ENCODE data around the gene FTCD.
A peak's percentile ranks its signal among the peaks of the same experiment; 100 is the strongest.

Gene FTCD

DNA sequence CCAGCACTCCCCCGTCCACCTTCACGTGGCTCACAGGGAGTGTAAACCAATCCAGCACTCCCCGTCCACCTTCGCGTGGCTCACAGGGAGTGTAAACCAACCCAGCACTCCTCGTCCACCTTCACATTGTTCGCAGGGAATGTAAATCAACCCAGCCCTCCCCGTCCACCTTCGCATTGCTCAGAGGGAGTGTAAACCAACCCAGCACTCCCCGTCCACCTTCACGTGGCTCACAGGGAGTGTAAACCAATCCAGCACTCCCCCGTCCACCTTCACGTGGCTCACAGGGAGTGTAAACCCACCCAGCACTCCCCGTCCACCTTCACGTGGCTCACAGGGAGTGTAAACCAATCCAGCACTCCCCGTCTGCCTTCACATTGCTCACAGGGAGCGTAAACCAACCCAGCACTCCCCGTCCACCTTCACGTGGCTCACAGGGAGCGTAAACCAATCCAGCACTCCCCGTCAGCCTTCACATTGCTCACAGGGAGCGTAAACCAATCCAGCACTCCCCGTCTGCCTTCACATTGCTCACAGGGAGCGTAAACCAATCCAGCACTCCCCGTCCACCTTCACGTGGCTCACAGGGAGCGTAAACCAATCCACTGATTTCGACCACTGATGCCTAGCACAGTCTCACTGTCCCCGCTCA is 14.9 kb downstream of the FTCD start:
- peak; percentile 46 for DNase-seq (ENCODE audit: low read depth)

GRCh38 chr21:46139686-46140085 is 15.7 kb downstream of the FTCD start:
- no peak for DNase-seq (ENCODE audit: low read depth)

DNA sequence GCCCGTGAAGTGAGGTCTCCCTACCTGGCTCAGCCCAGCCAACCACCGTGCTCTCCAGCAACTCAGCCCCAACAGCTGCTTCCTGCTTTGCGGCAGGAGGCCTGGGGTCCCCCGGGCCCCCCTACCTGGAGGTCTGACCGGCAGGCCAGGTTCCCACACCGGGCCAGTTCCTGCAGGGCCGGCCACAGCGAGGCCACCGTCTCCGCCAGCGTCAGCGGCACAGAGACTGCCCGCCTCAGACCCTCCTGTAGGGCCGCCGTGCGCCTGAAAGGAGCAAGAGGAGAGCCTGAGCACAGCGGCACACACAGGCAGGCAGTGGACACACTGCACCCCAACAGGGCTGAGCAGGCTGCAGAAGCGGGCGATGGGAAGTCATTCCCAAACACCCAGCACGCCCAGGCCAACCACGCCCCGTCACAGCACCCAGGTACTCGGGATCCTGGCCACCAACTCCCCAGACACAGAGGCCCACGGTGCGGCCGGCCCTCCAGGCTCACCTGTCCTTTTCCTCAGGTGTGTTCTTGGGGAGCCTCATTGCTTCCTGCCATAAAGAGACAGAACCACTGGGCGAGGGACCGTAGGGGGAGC is 16.9 kb downstream of the FTCD start:
- DNase-seq (ENCODE audit: low read depth), result no peak

DNA sequence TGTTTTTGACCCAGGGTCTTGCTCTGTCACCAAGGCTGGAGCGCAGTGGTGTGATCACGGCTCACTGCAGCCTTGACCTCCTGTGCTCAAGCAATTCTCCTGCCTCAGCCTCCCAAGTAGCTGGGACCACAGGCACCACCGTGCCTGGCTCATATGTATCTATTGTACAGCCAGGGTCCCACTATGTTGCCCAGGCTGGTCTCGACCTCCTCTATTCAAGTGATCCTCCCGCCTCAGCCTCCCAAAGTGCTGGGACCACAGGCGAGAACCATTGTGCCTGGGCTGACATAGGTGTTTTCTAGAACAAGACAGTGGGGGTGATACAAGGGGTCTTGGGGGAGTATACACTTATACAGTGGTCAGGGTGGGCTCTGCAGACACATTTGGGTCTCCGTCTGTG is 17.5 kb downstream of the FTCD start:
- no peak for DNase-seq (ENCODE audit: low read depth)

- no peak for DNase-seq (ENCODE audit: low read depth)
These were observed 18.5 kb downstream of the FTCD start for GRCh38 chr21:46136739-46137349.

GRCh38 chr21:46135782-46136395 is 19.5 kb downstream of the FTCD start:
- DNase-seq (ENCODE audit: low read depth), result peak; percentile 23

DNA sequence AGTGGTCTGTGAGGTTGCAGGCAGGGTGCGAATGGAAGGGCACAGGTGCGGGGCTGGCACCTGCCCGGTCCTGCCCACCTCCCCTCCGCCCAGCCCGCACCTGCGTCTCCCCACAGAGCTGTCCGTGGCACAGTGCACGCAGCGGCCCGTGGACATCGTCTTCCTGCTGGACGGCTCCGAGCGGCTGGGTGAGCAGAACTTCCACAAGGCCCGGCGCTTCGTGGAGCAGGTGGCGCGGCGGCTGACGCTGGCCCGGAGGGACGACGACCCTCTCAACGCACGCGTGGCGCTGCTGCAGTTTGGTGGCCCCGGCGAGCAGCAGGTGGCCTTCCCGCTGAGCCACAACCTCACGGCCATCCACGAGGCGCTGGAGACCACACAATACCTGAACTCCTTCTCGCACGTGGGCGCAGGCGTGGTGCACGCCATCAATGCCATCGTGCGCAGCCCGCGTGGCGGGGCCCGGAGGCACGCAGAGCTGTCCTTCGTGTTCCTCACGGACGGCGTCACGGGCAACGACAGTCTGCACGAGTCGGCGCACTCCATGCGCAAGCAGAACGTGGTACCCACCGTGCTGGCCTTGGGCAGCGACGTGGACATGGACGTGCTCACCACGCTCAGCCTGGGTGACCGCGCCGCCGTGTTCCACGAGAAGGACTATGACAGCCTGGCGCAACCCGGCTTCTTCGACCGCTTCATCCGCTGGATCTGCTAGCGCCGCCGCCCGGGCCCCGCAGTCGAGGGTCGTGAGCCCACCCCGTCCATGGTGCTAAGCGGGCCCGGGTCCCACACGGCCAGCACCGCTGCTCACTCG is 23.3 kb downstream of the FTCD start:
- no peak for DNase-seq (ENCODE audit: low read depth)

GRCh38 chr21:46131588-46131837 is 23.9 kb downstream of the FTCD start:
- no peak for DNase-seq (ENCODE audit: low read depth)

DNA sequence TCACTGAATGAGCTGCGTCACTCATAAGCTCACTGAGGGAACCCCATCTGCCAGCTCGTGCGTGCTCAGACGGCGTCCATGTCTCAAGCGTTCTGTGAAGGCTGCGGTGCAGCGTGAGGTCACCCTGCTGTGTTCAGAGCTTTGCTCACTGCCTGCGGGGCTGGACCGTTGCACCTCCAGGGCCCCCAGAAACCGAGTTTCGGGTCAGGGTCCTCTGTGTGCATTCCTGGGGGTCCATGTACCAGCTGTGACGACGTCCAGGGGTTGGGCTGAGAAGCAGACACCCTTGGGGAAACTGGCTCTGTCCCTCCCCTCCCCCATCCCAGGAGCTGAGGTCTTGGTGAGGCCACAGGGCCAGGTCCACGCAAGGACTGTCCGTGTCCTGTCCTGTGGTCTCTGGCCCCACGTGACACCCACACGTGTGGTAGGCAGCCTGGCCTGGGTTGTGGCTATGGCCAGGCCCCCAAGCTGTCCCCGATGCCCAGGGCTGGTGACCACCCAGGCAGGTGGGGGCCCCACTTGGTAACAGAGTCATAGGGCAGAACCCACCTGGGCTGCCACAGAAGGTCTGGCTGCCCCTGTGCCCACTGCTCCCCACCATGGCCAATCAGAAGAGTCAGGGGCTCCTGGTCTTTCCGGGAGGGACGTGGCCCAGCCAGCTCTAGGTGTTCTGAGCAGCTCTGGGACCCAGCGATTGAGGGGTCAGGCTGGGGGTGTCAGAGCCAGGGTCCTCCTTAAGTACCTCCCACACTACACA is 24.4 kb downstream of the FTCD start:
- no peak for DNase-seq (ENCODE audit: low read depth)

GRCh38 chr21:46129846-46130651 is 25.3 kb downstream of the FTCD start:
- no peak for DNase-seq (ENCODE audit: low read depth)

GRCh38 chr21:46128933-46129571 is 26.3 kb downstream of the FTCD start:
- DNase-seq (ENCODE audit: low read depth), result no peak

DNA sequence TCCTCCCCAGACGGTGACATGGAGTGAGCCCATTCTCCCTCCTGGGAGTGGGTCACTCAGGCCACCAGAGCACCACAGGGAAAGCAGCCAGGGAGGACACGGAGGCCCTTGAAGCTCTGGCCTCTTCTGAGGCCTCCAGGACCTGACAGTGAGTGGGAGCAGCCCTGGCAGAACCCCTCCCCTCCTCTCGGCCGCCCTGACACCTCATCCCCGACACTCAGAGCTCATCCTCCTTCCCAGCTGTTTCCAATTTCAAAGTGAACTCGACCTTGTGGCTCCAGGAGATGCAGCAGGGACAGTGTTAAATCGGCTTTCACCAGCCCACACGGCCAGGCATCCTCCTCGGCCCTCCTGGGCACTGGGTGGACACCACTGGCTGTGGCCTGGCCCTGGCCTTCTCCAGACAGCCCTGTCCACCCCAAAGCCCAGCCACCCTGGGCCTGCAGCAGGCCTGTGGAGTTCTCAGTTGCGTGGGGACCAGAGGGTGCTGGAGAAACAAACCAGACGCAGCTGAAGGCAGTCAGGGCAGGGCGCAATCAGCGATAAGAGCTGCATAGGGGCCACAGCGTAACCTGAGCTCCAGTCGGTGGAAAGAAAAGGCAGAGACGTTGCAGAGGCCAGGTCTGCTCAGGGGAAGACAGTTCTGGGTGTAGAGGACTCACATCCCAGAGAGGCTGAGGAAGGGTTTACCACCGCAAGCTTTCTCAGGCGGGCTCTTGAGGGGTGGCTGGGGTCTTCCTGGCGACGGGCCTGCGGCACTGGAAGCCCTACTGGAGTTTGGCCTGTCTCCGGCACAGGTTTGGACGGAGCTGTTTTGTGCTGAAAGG is 27.1 kb downstream of the FTCD start:
- no peak for DNase-seq (ENCODE audit: low read depth)

DNA sequence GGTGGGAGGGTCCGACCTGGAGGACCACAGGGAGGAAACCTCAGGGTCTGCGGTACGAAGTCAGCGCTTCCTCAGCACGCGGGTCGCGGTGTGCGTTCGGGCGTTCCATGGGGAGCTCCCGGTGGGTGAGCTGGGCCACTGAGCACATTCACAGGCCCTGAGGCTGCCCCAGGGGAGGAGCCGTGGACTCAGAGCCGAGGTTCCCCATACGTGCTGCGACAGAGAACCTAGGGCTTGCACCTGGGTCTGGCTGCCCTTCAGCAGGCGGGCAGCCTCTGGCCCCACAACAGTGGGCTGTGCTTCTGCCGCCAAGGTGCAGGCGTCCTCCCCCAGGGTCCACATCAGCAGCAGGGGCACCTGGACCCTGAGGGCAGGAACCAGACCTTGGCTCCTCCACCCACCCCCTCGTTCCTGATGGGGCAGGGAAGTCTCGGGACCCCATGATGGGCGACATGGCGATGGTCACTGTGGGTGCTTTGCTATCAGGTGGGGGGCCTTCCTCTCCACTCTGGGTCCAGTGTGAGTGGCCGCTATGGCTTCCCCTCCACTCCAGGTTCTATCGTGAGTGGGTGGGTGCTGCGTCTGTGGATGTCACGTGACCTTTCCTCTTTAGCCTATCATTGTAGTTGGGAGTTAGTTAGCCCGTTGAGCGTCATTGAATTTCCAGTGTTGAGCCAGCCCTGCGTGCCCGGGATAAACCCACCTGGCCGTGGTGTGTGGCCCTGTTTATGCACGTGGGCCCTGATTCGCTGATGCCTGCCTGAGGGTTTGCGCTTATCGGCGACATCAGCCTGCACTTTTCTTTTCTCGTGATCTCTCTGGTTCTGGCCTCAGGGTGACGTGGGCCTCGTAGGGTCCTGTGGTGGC is 27.9 kb downstream of the FTCD start:
- no peak for DNase-seq (ENCODE audit: low read depth)

GRCh38 chr21:46126309-46127238 is 28.8 kb downstream of the FTCD start:
- DNase-seq (ENCODE audit: low read depth), result no peak

- no peak for DNase-seq (ENCODE audit: low read depth)
These were observed 29.5 kb downstream of the FTCD start for GRCh38 chr21:46125846-46126301.

GRCh38 chr21:46124926-46125845 is 30.2 kb downstream of the FTCD start:
- no peak for DNase-seq (ENCODE audit: low read depth)
